ENCODE data around the gene COQ10A.
"Not testable (repeated sequence)": the region's sequence is repeated elsewhere in the genome, so short reads cannot be mapped to it uniquely, and the experiment has no call there.

DNA sequence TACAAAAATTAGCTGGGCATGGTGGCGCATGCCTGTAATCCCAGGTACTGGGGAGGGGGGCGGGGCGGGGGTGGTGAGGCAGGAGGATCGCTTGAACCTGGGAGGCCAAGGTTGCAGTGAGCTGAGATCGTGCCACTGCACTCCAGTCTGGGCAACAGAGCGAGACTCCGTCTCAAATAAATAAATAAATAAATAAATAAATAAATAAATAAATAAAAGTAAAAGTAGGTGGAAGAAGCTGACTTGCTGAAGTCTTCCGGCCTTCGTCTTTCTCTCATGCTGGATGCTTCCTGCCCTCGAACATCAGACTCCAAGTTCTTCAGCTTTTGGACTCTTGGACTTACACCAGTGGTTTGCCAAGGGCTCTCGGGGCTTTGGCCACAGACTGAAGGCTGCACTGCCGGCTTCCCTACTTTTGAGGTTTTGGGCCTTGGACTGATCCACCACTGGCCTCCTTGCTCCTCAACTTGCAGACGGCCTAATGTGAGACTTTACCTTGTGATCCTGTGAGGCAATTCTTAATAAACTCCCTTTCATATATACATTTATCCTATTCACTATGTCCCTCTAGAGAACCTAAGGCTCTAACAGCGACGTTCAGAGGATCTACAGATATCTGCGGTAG is 562 bp upstream of the COQ10A start:
- TF ChIP-seq POLR2AphosphoS5 (IDR thresholded peaks at IDR 0.05; ENCODE audit: borderline replicate concordance, low read depth, low read length); EZH2 (IDR thresholded peaks at IDR 0.05); FOXP2 (optimal IDR thresholded peaks at IDR 0.05; ENCODE audit: control extremely low read depth, extremely low read length, insufficient read depth): not testable (repeated sequence)

Measured in SK-N-MC (cell line).